PC-9 (cell line): ENCODE results near the gene RASEF. TPM values are rescaled to one million over a fixed set of nuclear protein-coding genes. Genes with fewer than 3 reads are reported as not detected.

ENCODE experiments used
- BruUV-seq: library from RNA; stranded (reverse); fragments of 400-500 nt; replicated peaks from 2 replicates; lab custom pipeline; 2021; lab: Mats Ljungman, UMichigan
- CTCF ChIA-PET: fragments of 300-600 bp; sonication (Branson Sonifier 250); formaldehyde crosslinking; loops from one replicate; lab custom pipeline; 2022; ENCODE audit warnings: antibody characterized with exemption; lab: Charles Lee
- POLR2A ChIA-PET: fragments of 300-600 bp; sonication (Branson Sonifier 250); formaldehyde crosslinking; loops from one replicate; lab custom pipeline; 2022; ENCODE audit warnings: antibody characterized with exemption; ENCODE audit not compliant: unreplicated experiment; lab: Charles Lee
- DNase-seq, 2 experiments: peaks; one replicate each; pipeline versions ENCODE4 v3.0.0 to v3.0.0-alpha.2; 2015 to 2022; ENCODE audit warnings: mixed read lengths in 1 of 2
- H2AFZ ChIP-seq: fragments of 200-600 bp; sonication (generic); 2 replicates; pipeline ENCODE4 v1.8.1; 2017; ENCODE audit warnings: antibody characterized with exemption
- H3F3A ChIP-seq: fragments of 200-600 bp; sonication (generic); 2 replicates; pipeline ENCODE4 v1.8.1; 2017; ENCODE audit warnings: antibody characterized with exemption, mild to moderate bottlenecking, low read depth; ENCODE audit not compliant: insufficient read depth
- H3K27ac ChIP-seq: fragments of 200-600 bp; sonication (generic); 2 replicates; pipeline ENCODE4 v1.6.1; 2016; ENCODE audit warnings: mixed run types
- H3K27me3 ChIP-seq: fragments of 200-600 bp; sonication (generic); 2 replicates; pipeline ENCODE4 v1.6.1; 2016; ENCODE audit warnings: low read depth, mixed run types; ENCODE audit not compliant: insufficient read depth
- H3K36me3 ChIP-seq: fragments of 200-600 bp; sonication (generic); 2 replicates; pipeline ENCODE4 v1.6.1; 2016; ENCODE audit warnings: low read depth, mixed run types
- H3K4me1 ChIP-seq: fragments of 200-600 bp; sonication (generic); replicated peaks from 2 replicates; pipeline ENCODE4 v1.6.1; 2016; ENCODE audit warnings: mixed run types; ENCODE audit not compliant: insufficient read depth
- H3K4me2 ChIP-seq: fragments of 200-600 bp; sonication (generic); 2 replicates; pipeline ENCODE4 v1.6.1; 2017; ENCODE audit warnings: mixed run types
- H3K4me3 ChIP-seq: fragments of 200-600 bp; sonication (generic); 2 replicates; pipeline ENCODE4 v1.6.1; 2016; ENCODE audit warnings: mixed run types
- H3K79me2 ChIP-seq: fragments of 200-600 bp; sonication (generic); 2 replicates; pipeline ENCODE4 v1.6.1; 2017; ENCODE audit warnings: low read depth, mixed run types
- H3K9me2 ChIP-seq: fragments of 200-600 bp; sonication (generic); 2 replicates; pipeline ENCODE4 v1.8.1; 2017; ENCODE audit warnings: mild to moderate bottlenecking; ENCODE audit not compliant: insufficient read depth
- H3K9me3 ChIP-seq: fragments of 200-600 bp; sonication (generic); 2 replicates; pipeline ENCODE4 v1.8.1; 2016; ENCODE audit warnings: low read depth; ENCODE audit not compliant: insufficient read depth
- H4K20me1 ChIP-seq: fragments of 200-600 bp; sonication (generic); 2 replicates; pipeline ENCODE4 v1.8.1; 2017; ENCODE audit not compliant: insufficient read depth
- CTCF ChIP-seq: fragments of 200-600 bp; sonication (generic); conservative IDR thresholded peaks from 2 replicates; pipeline ENCODE4 v1.6.1; 2017; ENCODE audit warnings: mixed run types, antibody characterized with exemption, mild to moderate bottlenecking, moderate library complexity
- EZH2 ChIP-seq: fragments of 200-600 bp; sonication (generic); IDR thresholded peaks from 2 replicates; pipeline ENCODE4 v1.8.0; 2017; ENCODE audit warnings: antibody characterized with exemption, low read depth
- intact Hi-C: fragments of 100-400 bp; cut with micrococcal nuclease; formaldehyde crosslinking; loops from one replicate; pipeline ENCODE4 v1.10.0; 2022; ENCODE audit not compliant: unreplicated experiment
- total RNA-seq: library from RNA; stranded (reverse); gene quantifications from 2 replicates; pipeline ENCODE4 v1.2.3, GENCODE V29; 2021

The RASEF gene
- total RNA-seq, 1 experiment from 2014 or later, result 12.8 TPM

GRCh38 chr9:83108208-83108607 lies 45.3 kb upstream of the RASEF start:
- intact Hi-C loops, result no loop called here
- Histone ChIP-seq H3K4me1 (no peaks in the 10 kb centered on the region), H3K9me2 (no peaks in the 10 kb centered on the region; the same call in 1 of the 2 replicates), H3K4me3 (no peak overlapping the region), H3K36me3 (no peaks in the 10 kb centered on the region), H3F3A (no peaks in the 10 kb centered on the region), H3K4me2 (no peak overlapping the region), H2AFZ (no peak overlapping the region), H3K27ac (no peak overlapping the region), H4K20me1 (no peaks in the 10 kb centered on the region), H3K27me3 (no peaks in the 10 kb centered on the region), H3K79me2 (no peaks in the 10 kb centered on the region), H3K9me3 (0 out of 2 replicates have a peak, but pooled peaks cover 3% of the 10 kb centered on the region)
- TF ChIP-seq CTCF (no peak), EZH2 (no peak)
- BruUV-seq, result no TSS peak
- CTCF ChIA-PET, result no interaction called here
- no peak for DNase-seq
- POLR2A ChIA-PET, result no interaction called here

- H3K79me2 ChIP-seq, result no peaks in the 10 kb centered on the region
- no peak for TF ChIP-seq CTCF
- no peak for TF ChIP-seq EZH2
- no peaks in the 10 kb centered on the region for H3K27me3 ChIP-seq
- no TSS peak for BruUV-seq
- intact Hi-C loops, result no loop called here
- no peaks in the 10 kb centered on the region for H3F3A ChIP-seq
- H3K4me3 ChIP-seq, result no peak overlapping the region
- ChIA-PET POLR2A (no interaction called here), CTCF (no interaction called here)
- H3K9me3 ChIP-seq, result 0 out of 2 replicates have a peak, but pooled peaks cover 3% of the 10 kb centered on the region
- no peaks in the 10 kb centered on the region for H4K20me1 ChIP-seq
- no peaks in the 10 kb centered on the region for H3K4me1 ChIP-seq
- no peaks in the 10 kb centered on the region for H3K36me3 ChIP-seq
- H2AFZ ChIP-seq, result no peak overlapping the region
- H3K4me2 ChIP-seq, result no peak overlapping the region
- DNase-seq, result no peak
- no peak overlapping the region for H3K27ac ChIP-seq
- H3K9me2 ChIP-seq, result no peaks in the 10 kb centered on the region; the same call in 1 of the 2 replicates
These were observed 43.8 kb upstream of the RASEF start for GRCh38 chr9:83106772-83107171.

GRCh38 chr9:83106263-83106662 lies 43.3 kb upstream of the RASEF start:
- no peaks in the 10 kb centered on the region for H3K4me1 ChIP-seq
- H2AFZ ChIP-seq, result no peak overlapping the region
- H3K27ac ChIP-seq, result no peak overlapping the region
- H3K27me3 ChIP-seq, result no peaks in the 10 kb centered on the region
- intact Hi-C loops, result no loop called here
- H3K4me3 ChIP-seq, result no peak overlapping the region
- no peak for DNase-seq
- no peaks in the 10 kb centered on the region for H3K36me3 ChIP-seq
- CTCF ChIA-PET, result no interaction called here
- no TSS peak for BruUV-seq
- H3K4me2 ChIP-seq, result no peak overlapping the region
- H4K20me1 ChIP-seq, result no peaks in the 10 kb centered on the region
- H3K79me2 ChIP-seq, result no peaks in the 10 kb centered on the region
- POLR2A ChIA-PET, result no interaction called here
- no peaks in the 10 kb centered on the region for H3F3A ChIP-seq
- no peaks in the 10 kb centered on the region; the same call in 1 of the 2 replicates for H3K9me2 ChIP-seq
- TF ChIP-seq EZH2 (no peak), CTCF (no peak)
- 0 out of 2 replicates have a peak, but pooled peaks cover 3% of the 10 kb centered on the region for H3K9me3 ChIP-seq
